HEK293 (cell line): Measurements from ENCODE around the gene SUSD4.

Experiments
- ZNF10 ChIP-seq: fragments of 450-650 bp; formaldehyde crosslinking; IDR thresholded peaks from 2 replicates; pipeline ENCODE4 v1.5.1; 2017; ENCODE audit warnings: missing biosample characterization, missing genetic modification characterization
- ZNF140 ChIP-seq: fragments of 450-650 bp; formaldehyde crosslinking; IDR thresholded peaks from 2 replicates; pipeline ENCODE4 v1.5.1; 2016; ENCODE audit warnings: missing biosample characterization, missing genetic modification characterization
- ZNF423 ChIP-seq: fragments of 450-650 bp; formaldehyde crosslinking; IDR thresholded peaks from 2 replicates; pipeline ENCODE4 v1.5.1; 2016; ENCODE audit warnings: missing biosample characterization, missing genetic modification characterization
- TF ChIP-seq, protein P1 (sequence below): fragments of 450-650 bp; formaldehyde crosslinking; IDR thresholded peaks from 2 replicates; pipeline ENCODE4 v1.5.1; 2016; ENCODE audit warnings: missing biosample characterization, missing genetic modification characterization

DNA sequence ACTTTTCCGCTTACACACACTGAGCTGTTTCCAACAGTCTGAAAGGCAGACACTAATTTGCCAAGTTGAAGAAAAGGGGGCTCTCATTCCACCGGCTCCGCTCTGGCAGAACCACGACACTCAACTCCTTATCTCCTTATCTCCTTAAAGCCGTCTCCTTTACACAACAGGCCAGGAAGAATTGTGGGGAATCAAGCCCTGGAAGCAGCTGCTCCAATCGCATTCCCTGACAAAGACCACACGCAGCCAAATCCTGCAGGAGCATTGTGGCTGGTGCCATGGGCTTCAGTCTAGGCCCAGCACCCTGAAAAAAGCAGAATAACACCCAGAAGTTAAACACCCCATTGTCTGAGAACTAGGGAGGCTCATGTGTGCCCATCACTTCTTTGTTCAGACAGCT lies 24.1 kb downstream of the SUSD4 start:
- TF ChIP-seq ZNF140 (tag by site-specific recombination) (no peak), ZNF423 (no peak), ZNF10 (tag by site-specific recombination) (no peak)
- TF ChIP-seq, protein P1, sequence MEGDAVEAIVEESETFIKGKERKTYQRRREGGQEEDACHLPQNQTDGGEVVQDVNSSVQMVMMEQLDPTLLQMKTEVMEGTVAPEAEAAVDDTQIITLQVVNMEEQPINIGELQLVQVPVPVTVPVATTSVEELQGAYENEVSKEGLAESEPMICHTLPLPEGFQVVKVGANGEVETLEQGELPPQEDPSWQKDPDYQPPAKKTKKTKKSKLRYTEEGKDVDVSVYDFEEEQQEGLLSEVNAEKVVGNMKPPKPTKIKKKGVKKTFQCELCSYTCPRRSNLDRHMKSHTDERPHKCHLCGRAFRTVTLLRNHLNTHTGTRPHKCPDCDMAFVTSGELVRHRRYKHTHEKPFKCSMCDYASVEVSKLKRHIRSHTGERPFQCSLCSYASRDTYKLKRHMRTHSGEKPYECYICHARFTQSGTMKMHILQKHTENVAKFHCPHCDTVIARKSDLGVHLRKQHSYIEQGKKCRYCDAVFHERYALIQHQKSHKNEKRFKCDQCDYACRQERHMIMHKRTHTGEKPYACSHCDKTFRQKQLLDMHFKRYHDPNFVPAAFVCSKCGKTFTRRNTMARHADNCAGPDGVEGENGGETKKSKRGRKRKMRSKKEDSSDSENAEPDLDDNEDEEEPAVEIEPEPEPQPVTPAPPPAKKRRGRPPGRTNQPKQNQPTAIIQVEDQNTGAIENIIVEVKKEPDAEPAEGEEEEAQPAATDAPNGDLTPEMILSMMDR (tag by site-specific recombination): no peak
